GM18867 (cell line): ENCODE measurements around the gene VTI1A.

Source experiments
- ATAC-seq: cut with Tn5 transposase; IDR thresholded peaks from one replicate; pipeline ENCODE4 v1.9.1; 2021; ENCODE audit warnings: mild to moderate bottlenecking, moderate library complexity; ENCODE audit not compliant: unreplicated experiment

The VTI1A gene

DNA sequence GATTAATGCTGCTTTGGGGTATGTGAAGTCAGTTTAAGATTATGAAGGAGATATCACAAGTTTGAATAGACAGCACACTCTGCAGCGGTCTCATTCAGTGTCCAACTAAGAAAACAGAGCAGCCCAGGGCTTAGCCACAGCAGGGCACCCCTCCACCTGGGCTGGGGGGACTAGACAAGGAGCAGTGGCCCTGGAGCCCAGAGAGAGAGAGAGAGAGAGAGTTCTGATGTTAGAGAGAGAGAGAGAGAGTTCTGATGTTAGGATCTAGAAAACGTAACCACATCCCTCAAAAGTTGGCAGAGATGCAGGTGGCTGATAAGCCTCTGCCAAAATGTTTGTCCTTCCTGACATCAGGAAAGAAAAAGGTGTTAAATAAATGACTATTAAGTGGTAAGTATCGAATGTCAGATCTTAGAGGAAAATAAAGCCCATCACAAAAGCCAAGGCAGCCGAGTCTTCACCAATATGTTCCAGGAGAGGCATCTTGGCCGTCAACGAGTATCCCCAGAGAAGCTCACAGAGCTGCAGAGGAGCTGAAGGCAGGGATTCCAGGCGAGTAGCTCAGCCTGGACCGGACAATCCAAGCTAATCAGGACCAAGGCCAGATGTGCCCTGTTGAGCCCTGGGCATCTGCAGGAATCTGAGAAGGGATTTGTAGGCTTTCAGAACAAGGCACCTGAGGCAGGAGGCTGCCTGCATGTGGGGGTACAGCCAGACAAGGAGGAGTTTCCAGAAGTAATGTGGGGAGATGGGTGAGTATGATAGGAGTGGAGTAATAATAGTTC, 352.9 kb downstream of the VTI1A start:
- no peak for ATAC-seq

DNA sequence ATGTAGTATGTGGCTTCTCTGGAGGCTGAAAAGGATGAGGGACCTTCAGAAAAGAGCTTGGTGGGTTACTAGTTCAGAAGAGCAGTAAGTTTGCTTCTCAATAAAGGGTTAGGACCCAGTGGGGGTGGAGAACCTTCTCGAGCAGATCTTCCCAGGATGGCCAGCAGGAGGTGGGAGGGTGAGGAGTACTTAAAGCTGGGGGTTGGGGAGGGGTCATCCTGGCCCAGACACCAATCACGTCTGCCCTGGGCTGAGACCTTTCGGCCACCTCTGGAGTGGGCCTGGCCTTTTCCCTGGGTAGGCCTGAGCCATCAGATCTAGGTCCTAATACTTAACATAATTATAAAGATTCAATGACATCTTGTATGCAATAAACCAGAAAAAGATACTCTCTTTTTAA, 354.0 kb downstream of the VTI1A start:
- ATAC-seq, result no peak

DNA sequence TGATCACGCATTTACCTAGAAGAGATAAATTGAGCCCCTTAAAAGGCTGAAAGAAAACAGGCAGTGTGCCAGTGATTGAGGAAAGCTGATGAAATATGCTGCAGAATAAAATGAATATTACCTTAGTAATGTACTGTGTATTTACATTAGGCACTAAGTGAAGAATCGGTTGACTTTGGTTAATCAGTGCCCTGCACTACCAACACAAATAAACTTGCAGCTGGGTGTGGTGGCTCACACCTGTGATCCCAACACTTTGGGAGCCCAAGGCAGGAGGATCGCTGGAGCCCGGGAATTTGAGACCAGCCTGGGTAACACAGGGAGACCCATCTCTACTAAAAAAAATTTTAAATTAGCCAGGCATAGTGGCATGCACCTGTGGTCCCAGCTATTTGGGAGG, 354.7 kb downstream of the VTI1A start:
- no peak for ATAC-seq

DNA sequence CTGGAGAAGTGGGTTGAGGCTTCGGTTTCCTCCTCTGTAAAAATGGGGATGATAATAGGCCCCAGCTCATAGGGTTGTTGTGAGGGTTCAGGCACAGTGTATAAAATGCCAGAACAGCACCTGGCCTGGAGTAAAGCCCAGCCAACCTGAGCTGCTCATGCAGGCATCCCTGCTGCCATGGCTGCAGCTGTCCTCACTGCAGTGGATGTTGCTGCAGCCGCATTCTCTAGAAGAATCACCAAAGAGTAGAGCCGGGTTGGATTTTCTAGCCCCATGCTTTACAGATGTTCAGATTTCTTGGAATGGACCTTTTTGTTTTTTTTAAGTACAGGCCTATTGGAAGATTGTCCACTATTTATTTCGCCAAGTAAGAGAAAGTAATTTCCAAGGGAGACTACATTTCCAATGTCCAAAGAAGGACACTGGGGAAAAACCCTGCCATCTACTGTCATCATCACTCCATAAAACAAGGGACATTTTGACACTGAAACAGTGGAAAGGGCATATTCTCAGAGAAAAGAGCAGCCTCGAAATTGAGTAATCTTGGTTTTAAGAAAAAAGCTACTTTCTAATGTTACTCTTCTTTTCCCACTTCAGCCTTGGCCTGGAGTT, 355.5 kb downstream of the VTI1A start:
- ATAC-seq, result no peak

DNA sequence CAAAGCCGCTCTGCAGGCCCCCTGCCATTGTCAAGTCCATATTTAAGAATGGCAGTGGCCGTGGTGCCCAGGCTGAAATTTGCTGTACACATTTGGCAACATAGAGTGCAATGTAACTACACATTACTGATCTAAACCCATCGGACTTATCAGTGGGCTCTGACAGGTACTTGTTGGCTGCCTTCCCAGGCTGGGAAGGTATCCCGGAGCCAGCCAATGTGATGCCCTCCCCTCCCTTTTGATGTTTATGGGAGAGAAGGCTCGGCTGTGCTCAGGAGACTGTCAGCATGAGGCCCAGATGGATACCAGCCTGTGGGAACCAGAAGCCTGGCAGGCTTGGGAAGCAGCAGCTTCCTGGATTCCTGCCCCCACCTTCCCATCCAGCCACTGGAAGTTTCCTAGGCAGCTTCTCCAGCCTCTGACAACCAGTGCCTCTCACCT, 357.0 kb downstream of the VTI1A start:
- no peak for ATAC-seq

DNA sequence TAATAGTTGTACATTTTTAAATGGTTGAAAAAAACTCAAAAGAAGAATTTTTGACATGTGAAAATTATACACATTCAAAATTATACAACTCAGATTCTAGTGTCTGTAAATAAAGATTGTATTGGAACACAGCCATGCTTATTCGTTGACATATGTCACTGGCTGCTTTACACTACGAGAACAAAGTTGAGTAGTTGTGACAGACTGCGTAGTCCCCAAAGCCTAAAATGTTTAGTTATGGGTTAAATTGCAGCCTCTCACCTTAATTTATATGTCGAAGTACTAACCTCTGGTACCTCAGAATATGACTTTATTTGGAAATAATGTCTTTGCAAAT, 358.2 kb downstream of the VTI1A start:
- no peak for ATAC-seq

DNA sequence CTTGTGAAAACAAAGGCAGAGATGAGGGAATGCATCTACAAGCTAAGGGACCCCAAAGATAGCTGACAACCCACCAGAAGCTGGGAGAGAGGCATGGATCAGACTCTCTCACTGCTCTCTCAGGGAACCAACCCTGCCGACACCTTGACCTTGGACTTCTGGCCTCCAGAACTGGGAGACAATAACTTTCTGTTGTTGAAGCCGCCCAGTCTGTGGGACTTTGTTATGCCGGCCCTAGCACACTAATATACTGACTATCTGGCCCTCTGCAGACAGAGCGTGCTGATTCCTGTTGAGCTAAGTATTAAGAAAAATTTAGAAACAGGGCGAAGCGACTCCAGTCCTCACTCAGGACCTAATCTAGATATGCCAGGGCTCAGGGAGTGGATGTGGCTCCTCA, 358.7 kb downstream of the VTI1A start:
- no peak for ATAC-seq

DNA sequence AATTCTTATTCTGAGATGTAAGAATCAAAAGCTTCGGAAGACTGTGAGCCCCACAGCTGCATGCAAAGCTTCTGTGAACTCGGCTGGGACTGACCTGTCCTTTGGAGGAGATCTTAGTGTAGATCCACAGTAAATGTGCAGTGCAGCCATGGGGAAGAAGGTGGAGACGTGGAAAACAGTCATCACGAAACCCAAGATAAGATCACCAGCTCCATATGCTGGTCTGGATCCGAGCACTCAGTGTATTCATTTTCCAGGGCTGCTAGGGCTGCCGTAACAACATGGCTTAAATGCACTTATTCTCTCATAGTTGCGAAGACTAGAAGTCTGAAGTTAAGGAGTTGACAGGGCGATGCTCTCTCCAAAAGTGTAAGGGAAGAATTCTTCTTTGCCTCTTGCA, 360.0 kb downstream of the VTI1A start:
- no peak for ATAC-seq

DNA sequence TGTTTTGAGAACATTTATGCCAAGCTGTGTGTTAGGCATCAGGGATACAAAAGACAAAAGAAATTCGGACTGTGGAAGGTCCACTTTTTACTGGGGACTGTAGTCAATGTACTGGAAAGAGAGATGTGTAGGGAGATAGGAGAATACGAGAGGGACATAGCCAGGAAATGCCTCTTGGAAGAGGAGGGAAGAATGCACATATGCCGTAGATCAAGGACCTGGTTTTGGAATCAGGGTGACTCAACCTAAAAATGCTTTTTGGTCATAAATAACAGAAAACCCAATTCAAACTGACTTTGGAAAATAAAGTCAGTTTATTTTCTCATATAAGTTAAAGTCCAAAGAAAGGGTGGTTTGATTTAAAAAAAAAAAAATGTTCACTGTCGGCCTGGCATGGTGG, 362.7 kb downstream of the VTI1A start:
- no peak for ATAC-seq

DNA sequence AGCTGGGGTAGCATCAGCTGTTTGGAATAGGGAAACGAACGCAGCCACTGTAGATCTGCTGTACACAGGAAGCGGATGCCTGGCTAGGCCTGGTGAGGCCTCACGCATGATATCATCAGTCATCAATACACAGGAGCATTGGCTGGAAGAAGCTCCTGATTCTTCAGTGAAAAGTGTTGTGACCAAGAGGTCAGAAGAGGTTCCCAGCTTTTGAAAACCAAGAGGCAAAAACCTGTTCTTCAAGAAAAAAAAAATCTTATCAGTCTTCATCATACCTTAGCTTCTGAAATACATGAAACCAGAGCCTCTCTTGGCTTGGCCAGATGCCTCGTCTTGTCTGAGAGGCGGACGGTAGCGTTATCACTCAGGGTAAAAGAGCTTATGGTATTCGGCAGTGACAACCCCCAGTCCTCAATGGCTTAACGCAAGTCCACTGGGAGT, 363.7 kb downstream of the VTI1A start:
- ATAC-seq, result no peak

DNA sequence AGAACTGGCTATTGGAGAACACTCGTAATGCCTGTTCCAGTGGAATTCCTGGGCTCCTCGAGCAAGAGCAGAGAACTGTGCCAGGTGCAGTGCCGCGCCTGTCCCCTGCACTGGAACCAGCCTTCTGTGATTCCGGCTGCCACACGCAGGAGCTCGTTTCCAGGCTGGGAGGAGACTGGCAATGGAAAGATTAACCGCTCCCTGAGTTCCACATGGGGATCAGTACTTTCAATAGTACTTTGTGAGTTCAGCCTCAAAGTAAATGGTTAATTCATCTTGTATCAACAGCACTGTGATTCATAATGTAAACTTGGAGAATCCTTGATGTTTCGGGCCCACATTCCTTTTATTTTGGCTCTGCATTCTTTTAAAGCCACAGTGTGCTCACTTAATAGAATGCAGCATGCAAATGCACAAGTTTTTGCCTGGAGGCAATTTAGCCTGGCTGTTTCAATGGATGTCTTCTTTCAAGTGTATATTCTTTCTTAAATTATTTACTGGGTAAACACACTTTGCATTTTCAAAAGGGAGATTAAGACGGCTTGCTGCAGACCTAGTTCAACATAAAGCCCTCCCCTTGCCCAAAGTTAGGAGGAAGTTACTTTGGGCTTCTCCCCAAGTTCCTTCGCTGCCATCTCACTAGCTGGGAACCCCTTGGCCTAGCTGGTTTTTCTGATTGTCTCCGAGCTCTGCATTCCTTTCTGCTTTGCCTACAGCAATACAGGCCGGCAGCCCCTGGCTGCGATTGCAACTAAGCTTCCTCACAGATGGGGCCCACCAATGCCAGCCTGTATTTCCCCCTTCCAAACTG, 364.9 kb downstream of the VTI1A start:
- ATAC-seq, result no peak

DNA sequence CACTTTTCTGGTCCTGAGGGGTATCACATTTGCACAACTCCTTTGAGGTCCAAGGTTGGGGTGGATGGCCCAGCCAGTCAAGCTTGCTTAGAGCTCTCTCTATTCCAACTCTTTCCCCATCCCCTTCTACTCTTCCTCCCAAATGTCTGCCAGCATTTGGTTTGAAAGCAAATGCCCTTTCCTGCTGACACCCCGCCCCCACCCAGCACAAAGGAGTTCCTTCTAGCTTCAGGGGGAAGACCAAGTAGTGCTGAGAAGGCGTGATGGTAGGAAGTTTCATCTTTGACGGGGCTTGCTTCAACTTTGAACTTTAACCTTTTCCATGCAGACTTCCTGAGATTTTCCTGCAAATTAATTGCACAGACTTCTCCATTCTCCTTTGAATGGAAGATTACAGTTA, 365.6 kb downstream of the VTI1A start:
- no peak for ATAC-seq

DNA sequence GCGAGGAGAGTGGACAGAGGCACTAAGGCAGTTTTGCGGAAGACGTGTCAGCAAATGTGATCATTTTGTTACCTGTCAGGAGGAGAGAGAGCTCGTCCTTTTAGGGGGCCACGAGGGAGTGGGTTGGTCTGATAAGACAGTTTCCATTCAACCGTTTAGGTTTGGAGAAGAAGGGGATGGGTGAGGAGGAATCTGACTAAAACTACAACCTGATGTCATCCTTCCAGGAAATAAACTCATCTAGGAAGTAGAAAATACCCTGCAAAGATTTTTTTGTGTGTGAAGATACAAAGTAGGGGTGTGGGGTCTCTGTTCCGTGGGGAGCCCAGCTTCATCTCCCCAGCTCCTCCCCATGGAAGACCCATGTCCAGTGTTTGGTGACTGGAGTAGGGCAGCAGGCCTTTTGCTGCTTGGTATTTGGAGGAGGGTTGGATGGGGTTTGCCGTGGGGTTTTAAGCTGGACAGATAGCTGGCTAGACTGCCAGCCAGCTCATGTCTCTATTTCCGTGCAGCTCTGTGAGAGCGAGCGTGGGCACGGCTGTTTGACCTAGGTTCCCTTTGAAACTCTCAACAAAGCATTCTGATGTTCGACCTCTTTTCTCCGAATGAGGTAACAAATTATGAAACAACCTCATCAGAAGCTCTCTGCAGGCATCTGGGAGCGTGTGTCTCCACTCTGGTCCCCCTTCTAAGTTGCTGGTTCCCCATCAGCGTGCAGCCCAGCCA, 367.0 kb downstream of the VTI1A start:
- no peak for ATAC-seq

DNA sequence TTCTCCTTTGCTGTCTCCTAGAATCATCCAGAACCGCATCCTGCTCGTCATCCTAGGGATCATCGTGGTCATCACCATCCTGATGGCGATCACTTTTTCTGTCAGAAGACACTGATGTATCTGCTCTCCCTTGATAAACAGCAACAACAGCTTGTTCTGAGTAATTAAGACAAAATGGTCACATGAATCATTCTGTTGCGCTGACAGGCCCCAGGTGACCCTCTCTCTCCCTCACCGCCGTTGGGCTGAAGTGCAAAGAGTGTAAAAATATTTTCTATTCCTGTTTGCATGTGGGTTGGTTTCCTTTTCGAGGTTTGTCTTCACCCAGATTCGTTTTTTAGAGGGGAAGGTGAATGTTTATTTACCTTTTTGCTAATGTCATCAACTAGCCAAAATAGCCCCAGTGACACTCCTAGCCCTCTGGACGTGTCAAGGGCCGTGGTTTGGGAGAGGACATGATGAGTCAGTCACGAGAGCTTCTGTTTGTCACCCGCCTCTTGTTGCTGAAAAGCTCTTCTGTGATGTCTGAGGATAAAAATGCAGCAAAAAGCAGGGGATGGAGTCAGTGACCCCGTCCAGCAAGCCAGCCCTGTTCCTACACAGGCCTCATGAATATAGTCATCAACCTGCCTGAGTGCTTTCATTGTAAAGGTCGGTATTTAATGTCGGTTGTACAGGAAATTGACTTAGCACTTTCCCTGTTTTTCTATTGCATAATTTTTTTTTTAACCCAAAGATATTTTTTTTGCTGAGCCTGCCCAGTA, 368.4 kb downstream of the VTI1A start:
- ATAC-seq, result no peak

DNA sequence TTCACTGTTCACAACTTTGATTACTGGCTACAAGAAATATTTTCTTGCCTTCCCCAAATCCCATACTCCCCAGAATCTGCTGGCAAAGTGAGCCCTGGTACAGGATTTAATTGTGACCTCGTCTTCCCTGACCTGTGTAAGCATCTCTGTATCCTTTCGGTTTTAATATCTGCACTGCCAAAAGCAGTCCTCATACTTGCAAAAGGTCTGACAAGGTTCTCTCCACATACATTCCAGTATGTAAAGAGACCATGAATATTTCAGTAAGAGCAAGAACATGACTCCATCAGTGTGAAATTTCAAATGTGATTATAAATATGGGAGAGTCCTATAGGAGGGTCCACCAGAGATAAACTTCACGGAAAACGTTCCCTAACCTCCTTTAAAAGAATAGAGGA, 369.0 kb downstream of the VTI1A start:
- no peak for ATAC-seq

DNA sequence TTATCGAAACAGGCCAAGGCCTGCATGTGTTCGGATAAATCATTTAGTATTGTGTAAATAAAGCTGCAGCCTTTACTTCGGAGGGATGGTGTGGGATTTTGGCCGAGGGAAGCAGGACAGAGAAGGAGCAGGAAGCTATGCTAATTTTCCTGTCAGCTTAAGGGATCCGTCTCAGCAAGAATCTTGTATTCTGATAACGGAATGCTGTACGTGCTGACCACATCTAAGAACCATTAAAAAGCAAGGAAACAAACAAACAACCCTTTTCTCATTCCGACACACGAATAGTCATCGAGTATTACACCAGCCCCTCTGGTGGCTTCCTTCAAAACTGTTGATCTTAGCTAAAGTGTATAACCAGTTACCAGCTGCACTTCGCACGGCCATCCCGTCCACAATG, 369.9 kb downstream of the VTI1A start:
- ATAC-seq, result no peak

DNA sequence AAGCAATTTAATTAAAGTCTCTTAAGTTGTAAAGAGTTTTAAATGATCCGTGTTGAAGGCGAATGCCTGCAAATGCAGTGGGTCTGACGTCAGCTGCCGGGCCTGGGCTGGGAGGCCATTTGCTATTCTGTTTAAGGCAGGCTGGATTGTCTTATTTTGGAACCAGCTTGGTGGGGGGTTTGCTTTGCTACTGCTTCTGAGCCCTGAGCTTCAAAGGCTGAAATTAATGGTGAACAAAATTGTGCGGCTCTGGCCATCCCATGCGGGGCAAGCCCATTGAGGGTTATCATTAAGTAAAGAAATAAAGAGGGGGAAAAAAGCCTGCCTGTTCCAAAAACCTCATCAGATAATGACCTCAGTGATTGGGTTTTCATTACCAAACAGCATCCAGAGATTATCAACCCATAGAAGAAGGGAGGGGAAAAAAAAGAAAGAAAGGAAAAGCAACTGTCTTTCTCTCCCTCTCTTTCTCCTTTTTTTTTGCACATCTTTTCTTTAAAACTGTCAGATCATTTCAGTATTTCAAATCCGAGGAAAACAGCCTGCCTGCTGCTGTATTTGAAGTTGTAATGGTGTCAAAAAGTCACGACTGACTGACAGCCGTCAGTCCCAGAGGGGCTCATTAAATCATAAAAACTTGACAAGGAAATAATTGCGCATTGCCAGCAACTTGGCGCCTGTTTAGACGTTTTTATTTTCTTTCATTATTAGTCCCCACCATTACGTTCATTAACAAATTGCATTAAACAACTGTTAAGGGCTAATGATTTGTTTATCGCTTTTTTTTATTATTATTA, 371.2 kb downstream of the VTI1A start:
- ATAC-seq, result no peak

DNA sequence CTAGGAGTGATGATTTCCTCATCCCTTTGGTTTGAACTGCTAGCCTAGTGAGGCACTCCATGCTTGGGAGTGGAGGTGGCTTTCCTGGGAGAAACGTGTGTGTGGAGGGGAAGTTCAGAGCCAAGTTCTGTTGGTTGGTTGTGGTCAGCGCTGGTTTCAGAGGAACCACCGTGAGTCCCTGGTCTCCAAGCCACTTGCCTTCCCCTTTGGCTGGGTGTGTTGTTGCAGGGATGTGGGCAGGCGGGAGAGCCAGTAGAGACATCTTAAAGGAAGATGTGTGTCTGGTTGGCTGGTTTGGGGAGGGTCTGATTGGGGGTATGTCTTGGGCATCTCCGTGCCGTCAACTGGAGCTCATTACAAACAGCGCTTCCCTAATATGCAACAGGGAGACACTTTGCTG, 372.2 kb downstream of the VTI1A start:
- ATAC-seq, result no peak

DNA sequence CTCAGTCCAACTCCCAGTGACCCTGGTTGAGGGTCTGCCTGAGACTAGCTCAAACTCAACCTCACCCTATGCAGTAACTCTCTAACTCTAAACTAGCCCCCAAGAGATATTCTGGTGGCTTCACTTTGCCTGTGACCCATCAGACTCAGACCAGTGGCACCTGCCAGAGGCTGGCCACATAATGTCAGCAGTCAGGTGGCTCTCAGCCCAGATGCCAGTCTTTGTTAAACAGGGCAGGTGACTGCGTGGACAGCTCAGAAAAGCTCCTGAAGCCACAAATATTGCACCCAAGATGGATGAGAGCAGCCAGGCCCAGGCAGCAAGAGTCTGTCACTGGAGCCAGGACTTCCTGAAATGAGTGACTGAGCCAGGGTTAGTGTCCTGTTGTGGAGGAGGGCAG, 373.3 kb downstream of the VTI1A start:
- ATAC-seq, result no peak

DNA sequence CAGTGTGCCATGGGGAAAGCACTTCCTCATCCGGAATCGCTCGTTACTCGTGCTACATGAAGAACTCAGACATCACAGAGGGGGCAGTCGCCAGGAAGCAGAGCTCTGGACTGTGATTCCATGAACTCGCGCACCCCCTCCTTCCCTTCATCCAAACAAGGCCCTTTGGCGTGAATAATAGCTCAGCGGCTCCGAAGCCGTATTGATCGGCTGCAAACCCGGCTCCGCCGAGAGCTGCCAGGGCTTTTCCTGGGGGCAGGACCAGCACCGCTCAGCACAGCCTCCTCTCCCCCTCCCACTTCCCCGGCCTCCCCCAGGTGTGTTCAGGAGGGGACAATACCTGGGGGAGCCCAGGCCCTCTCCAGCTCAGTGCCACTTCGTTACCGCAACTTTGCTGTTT, 374.0 kb downstream of the VTI1A start:
- ATAC-seq, result no peak
